ENCODE data around the gene MAP3K14.
"Not testable (repeated sequence)": the region's sequence is repeated elsewhere in the genome, so short reads cannot be mapped to it uniquely, and the experiment has no call there.

MAP3K14 gene

DNA sequence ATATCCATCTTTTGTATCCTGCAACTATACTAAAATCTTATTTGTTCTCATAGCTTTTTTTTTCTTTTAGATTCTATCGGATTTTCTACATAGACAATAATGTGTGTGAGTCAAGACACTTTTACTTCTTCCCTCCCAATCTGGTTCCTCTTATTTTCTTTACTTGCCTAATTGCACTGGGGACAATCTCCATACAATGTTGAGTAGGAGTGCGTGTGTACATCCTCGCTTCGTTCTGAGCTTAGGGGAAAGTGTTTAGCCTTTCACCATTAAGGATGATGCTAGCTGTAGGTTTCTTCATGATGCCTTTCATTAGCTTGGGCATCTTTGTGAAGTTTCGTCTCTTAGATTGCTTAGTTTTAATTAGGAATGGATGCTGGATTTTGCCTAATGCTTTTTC lies 57.8 kb downstream of the MAP3K14 start:
- DNase-seq (ENCODE audit: low read depth, low spot score): no peak

DNA sequence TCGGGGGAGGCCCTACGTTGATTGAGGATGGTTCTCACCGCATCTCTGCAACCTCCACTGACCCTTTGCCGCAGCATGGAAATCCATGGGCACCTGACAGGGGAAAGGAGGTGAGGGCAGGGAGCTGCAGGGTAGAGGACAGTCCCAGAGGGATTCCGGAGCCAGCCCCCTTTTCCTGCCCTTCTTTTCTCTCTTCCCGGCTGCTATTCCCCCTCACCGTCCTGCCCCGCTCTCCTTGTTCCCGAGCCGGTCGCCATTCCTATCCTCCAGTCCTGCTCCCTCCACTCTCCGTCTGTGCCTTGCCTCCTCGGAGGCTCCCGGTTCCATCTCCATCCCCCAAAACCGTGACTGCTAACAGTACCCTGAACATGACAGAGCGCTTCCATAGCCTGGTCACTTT lies 59.7 kb downstream of the MAP3K14 start:
- no peak for DNase-seq (ENCODE audit: low read depth, low spot score)

DNA sequence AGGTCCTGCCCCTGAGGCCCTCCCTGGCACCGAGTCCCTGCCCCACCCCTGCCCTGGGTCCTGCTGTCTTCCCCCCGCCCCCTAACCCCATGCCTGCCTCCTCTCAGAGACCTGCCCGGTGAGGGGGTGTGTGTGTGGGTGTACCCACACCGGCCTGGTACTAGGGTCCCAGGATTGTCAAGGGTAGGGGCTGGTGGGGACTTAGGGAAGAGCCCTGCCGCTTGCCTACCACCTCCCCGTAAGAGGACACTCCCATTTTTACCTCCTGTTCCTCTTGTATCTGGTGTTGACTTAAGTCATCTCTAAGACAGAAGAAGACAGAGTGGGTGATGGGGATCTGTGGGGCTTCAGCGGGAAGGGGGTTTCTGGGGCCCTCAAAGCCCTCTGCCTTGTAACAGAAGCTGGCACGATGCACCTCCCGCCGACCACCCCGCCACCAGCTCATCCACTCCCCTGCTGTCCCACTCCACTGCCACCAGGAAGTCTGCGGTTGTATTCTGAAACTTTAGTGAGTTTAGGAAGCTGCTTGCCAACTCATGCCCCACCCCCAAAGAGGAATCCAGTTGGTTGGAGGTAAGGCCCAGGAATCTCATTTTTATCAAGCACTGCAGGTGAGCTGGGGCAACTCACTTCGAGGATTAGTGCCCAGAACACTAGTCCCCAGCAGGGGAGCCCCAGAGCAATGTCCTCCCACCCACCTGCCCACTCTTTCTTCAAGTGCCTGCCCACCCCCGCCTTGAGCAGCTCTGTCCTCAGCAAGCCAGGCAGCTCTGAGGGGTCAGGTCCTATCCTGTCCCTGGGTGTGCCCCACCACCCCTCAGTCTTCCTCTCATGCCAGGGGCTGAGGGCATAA lies 60.5 kb downstream of the MAP3K14 start:
- DNase-seq (ENCODE audit: low read depth, low spot score): no peak

DNA sequence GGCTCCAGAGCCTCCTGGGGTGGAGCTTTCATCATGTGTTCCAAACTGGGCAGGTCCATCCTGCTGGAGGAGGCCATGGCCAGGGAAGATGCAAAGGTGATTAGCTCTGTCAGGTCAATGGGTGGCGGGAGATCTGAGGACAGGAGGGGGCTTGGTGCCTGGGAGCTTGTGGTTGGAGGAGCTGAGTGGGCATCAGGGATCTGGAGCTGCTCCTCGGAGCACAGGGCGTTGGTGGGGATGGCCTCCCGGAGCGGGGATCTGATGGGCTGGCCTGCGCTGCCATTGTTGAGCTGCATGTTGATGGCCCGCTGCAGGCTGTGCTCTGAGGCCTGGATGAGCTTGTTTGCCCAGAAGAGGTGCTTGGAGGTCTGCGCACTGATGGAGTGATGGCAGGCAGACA lies 61.5 kb downstream of the MAP3K14 start:
- no peak for DNase-seq (ENCODE audit: low read depth, low spot score)

DNA sequence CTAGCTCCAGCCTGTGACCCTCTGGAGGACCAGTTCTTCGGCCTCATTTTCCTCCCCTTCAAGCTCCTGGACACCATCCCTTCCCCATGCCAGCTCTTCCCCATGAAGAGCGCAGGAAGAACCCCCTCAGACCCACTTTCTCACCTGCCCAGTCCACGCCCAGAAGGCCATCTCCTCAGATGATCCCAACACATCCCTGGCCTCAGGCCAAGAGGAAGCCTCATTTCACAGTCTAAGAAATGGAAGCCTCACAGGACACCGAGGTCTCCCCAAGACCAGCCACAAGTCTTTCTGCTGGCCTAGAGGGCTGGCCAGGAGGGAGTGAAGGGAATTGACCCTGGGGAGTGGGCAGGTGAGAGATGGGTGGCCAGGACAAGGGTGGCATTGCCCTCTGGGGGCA lies 62.9 kb downstream of the MAP3K14 start:
- DNase-seq (ENCODE audit: low read depth, low spot score): no peak

DNA sequence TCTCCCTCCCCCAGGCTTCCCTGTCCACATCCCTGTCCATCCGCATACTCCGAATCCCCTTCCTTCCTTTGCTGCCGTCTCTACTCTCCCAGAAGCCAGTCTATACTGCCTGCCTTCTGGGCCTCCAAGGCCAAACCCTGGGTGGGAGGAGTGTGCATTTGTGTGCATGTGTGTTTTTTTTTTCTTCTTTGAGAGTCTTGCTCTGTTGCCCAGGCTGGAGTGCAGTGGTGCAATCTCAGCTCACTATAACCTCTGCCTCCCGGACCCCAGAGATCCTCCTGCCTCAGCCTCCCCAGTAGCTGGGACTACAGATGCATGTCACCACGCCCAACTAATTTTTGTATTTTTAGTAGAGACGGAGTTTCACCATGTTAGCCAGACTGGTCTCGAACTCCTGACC lies 63.6 kb downstream of the MAP3K14 start:
- not testable (repeated sequence) for DNase-seq (ENCODE audit: low read depth, low spot score)

DNA sequence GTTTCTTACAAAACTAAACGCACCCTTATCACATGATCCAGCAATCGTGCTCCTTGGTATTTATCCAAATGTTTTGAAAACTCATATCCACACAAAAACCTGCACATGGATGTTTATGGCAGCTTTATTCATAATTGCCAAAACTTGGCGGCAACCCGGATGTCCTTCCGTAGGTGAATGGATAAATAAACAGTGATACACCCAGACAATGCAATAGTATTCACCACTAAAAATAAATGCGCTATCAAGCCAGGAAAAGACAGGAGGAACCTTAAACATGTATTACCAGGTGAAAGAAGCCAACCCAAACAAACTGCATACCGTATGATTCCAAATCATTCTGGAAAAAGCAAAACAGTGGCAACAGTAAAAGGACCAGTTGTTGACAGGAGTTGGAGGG lies 64.9 kb downstream of the MAP3K14 start:
- DNase-seq (ENCODE audit: low read depth, low spot score): no peak

DNA sequence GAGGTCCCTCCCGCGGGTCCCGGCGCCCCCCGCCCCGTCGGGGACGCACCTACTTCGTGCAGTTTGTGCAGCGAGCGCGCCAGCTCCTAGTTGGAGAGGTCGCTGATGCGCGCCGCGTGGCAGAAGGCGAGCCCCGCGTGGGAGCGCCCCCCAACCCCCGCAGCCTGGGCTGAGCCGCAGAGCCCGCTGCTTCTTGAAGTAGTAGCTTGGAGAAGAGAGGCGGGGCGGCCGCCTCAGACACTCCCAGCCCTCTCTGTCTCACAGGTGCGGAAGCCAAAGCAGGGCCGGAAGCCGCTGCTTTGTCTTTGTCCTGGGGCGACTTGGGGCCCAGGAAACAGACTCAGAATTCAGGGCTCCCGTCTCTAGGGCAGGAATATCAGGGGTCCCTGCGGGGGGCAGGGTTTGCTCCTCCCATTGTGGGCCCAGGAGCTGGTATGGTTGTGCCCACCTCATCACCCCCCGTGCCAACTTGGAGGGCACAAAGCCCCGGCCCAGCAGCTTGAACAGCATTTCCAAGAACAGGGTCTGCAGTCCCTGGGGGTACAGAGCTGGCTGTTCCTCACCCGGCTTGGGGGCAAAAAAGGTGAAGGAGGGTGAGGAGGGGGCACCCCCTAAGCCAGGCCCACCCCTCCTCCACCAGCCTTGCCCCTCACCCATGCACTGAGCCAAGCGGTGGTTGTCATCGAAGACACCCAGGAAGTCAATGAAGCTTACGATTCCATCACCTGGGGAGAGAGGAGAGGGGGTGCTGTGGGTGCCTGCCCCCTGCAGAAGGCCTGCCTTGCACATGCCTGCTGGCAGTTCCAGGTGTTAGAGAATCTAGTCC lies 68.5 kb downstream of the MAP3K14 start:
- DNase-seq (ENCODE audit: low read depth, low spot score): no peak

DNA sequence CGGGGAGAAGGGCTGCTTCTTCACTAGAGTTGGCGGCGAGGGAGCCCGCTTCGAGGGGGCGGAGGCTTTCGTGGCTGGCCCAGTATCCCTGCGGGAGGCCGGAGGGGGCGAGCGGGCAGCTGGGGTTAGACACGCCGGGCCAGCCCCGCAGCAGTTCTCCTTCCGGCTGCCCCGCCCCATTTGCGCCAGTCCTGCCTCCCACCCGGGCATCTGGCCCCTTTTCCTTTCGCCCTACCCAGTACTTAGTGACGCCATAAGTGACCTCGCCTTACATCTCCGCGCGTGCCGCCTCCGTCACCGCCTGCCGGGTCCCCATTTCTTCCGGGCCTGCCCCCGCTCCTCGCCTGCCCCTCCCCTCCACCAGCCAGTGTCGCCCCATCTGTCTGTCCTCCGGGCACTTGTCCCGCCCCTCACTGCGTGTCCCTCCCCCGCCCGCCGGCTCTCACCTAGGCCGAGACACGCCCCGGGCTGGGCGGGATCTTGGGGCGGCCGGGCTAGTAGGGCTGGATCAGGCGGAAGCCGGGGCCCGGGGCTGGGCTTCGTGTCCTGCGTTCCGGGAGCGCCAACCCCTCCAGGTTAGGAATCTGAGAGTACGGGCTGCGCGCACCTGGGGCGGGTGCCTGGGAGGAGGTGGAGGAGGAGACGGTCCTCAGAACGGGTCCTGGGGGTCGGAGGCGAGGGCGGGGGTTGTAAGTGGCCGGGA lies 69.2 kb downstream of the MAP3K14 start:
- DNase-seq (ENCODE audit: low read depth, low spot score): peak; percentile 81

DNA sequence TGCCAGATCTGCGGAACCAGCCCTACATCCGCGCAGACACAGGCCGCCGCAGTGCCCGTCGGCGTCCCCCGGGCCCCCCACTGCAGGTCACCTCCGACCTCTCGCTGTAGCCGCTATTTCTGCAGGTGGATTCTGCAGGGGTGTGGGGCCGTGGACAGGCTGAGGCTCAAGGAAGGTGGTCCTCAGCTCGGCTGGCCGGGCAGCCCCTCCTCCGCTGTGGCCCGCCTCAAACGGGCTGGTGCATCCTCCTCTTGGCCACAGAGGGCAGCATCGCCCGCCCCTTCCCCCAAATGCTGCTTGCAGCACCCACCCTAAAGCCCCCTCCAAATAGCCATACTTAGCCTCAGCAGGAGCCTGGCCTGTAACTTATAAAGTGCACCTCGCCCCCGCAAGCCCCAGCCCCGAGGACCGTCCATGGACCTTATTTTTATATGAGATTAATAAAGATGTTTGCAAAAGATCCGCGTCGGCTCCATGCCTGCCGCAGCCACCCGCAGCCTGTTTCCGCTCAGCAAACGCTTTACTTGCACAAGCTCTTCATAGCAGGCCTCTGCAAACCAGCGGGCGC lies 69.9 kb downstream of the MAP3K14 start:
- DNase-seq (ENCODE audit: low read depth, low spot score): no peak

DNA sequence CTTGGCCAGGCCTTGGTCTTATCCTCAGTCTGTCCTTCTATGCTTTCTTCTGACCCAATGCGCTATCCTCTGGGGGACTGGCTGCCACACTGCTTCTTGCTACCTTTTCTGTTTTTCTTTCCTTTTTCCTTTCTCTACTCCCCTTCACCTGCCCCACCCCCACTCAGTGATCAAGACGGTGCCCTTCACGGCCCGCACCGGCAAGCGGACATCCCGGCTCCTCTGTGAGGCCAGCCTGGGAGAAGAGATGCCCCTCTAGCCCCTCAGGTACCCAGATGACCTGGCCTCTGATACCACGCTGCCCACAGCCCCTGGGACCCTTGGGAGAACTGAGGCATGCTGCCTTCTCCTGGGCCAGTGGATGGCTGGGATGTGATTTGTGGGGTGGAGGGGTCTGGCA lies 70.5 kb downstream of the MAP3K14 start:
- DNase-seq (ENCODE audit: low read depth, low spot score): no peak

DNA sequence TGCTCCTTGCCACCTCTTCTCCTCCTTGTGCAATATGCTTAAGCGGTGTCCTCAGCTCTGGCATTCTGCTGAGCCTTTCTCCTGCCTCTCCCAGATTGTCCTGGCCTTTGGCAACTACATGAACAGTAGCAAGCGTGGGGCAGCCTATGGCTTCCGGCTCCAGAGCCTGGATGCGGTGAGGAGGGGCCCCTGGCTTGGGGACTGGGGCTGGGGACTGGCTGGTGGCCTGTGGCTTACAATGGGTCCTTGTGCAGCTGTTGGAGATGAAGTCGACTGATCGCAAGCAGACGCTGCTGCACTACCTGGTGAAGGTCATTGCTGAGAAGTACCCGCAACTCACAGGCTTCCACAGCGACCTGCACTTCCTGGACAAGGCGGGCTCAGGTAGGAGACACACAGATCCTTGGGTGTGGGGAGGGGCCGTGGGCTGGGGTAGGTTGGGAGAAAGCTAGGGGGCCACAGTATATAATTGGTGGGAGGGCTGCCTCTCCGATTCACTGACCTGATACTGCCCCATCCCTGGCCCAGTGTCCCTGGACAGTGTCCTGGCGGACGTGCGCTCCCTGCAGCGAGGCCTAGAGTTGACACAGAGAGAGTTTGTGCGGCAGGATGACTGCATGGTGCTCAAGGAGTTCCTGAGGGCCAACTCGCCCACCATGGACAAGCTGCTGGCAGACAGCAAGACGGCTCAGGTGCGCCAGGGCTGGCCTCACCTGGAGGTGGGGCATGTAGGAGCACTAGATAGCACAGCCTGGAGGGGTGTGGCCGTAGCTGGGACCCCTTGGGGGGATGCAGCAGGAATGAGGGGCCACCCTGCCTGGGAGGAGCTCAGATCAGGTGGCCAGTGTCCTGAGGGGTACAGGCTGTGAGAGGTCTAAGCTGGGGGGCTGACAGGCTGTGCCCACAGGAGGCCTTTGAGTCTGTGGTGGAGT lies 71.8 kb downstream of the MAP3K14 start:
- DNase-seq (ENCODE audit: low read depth, low spot score): no peak

DNA sequence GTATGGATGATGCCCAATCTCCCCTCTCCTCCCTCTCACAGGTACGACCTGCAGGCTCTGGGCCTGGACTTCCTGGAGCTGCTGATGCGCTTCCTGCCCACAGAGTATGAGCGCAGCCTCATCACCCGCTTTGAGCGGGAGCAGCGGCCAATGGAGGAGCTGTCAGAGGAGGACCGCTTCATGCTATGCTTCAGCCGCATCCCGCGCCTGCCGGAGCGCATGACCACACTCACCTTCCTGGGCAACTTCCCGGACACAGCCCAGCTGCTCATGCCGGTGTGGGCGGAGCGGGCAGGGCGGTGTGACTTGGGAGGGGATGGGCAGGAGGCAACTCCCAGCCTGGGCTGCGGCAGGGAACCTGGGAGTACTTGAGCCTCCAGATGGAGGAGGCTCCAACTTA lies 73.1 kb downstream of the MAP3K14 start:
- DNase-seq (ENCODE audit: low read depth, low spot score): no peak

DNA sequence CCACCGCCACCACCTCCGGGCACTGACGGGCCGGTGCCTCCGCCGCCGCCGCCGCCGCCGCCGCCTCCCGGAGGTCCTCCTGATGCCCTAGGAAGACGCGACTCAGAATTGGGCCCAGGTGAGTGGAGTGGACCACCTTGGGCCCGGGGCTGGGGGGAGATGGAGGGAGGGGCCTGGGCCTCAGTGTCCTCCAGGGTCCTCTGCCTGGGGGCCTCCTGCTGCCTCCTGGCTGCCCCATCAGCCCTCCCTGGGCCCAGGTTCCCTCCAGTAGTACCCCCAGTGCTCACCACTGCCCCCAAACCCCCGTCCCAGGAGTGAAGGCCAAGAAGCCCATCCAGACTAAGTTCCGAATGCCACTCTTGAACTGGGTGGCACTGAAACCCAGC lies 74.8 kb downstream of the MAP3K14 start:
- DNase-seq (ENCODE audit: low read depth, low spot score): no peak

DNA sequence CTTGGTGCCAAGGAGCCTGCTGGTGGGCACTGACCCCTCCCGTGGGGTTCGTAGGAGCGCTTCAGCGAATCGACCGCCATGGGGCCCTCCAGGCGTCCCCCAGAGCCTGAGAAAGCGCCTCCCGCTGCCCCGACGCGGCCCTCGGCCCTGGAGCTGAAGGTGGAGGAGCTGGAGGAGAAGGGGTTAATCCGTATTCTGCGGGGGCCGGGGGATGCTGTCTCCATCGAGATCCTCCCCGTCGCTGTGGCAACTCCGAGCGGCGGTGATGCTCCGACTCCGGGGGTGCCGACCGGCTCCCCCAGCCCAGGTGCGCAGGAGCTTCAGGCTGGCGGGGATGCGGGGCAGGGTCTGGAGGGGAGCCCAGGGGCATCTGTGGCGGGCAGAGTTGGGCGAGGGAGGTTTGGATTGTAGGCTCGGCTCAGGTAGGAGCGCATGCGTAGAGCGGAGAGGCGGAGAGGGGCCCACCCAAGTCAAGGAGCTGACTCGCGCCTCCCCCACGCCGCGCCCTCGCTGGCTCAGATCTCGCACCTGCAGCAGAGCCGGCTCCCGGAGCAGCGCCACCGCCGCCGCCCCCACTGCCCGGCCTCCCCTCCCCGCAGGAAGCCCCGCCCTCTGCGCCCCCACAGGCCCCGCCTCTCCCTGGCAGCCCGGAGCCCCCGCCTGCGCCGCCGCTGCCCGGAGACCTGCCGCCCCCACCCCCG lies 75.3 kb downstream of the MAP3K14 start:
- no peak for DNase-seq (ENCODE audit: low read depth, low spot score)

DNA sequence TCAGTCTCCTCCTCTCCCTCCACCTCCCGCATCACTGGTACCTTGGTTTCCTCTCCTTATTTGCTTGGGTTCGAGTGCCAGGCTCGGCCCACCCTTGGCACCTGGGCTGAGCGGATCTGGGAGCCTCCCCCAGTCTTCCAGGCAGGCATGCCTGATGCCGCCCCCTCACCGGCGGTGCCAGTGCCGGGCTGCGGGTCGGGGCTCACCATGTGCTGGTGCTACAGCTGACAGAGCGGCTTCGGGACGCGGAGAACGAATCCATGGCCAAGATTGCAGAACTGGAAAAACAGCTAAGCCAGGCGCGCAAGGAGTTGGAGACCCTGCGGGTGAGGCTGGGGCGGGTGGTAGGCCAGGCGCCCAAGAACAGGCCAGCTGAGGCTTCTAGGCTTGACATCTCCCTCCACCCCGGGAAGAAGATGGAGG lies 75.9 kb downstream of the MAP3K14 start:
- no peak for DNase-seq (ENCODE audit: low read depth, low spot score)

DNA sequence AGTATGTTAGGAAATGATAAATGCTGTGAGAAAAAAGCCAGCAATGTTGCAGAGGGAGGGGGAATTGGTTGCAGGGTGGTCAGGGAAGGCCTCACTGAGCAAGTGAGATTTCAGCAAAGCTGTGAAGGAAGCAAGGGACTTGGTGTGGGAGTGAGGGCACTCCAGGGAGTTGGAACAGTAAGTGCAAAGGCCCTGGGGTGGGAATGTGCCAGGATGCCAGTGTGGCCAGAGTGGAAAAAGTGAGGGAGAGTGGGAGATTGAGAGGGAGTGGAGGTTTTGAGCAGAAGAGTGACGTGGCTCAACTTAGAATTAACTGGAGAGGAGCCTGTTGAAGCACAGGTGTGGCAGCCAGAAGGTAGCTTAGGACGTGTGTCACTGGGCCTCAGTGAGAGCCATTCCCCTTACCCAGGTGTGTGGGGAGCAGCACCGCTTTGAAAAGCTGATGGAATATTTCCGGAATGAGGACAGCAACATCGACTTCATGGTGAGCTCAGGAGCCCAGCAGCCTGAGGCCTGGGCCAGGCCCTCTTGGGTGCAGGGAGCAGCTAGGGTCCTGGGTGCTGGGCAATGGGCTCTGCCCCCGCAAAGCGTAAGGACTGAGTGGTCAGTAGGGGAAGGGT lies 78.6 kb downstream of the MAP3K14 start:
- DNase-seq (ENCODE audit: low read depth, low spot score): no peak

DNA sequence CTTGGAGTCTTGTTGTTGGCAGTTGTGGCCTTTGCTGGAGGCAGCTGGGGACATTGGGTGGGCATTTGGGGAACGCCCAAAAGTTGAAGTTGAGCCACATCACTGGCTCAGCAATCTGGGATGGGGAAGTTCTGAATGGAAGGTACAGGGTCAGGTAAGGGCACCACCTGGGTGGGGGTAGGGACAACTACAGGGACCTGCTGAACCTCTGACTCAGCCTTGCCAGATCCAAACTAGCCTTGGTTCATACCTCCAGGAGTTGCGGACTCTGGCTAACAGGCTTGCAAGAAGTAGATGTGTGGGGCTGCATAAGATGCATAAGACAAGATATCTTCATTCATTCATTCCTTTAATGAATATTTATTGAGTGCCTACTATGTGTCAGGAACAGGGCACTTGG lies 79.1 kb downstream of the MAP3K14 start:
- no peak for DNase-seq (ENCODE audit: low read depth, low spot score)

DNA sequence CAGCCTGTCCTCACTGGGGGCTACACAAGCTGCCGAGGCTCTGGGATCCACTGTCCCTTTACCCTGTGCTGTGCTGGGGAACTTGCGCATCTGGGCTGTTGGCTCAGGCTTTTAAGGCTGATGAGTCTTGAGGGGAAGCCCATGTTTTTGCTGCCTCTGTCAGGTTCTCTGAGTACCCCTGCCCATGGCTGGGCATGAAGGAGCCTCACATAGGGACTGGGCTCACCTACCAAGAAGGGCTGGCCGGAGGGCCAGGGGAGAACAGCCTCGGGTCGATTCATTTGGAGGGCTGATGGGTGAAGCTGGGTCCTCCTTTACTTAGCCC lies 80.6 kb downstream of the MAP3K14 start:
- no peak for DNase-seq (ENCODE audit: low read depth, low spot score)

Data from iPS DF 19.7 (cell line).